PFSK-1 (cell line): ENCODE results near the gene CMPK1.

Experiments
- POLR2AphosphoS5 ChIP-seq: IDR thresholded peaks from 2 replicates; pipeline ENCODE4 v1.6.1; 2012; ENCODE audit warnings: low read depth, mild to moderate bottlenecking, control low read depth, low read length, moderate library complexity
- SIN3A ChIP-seq: IDR thresholded peaks from 2 replicates; pipeline ENCODE4 v1.6.1; 2012; ENCODE audit warnings: mild to moderate bottlenecking, low read length, moderate library complexity, borderline replicate concordance; ENCODE audit not compliant: insufficient read depth
- TAF1 ChIP-seq: IDR thresholded peaks from 2 replicates; pipeline ENCODE4 v1.6.1; 2012; ENCODE audit warnings: low read length, control low read depth, borderline replicate concordance; ENCODE audit not compliant: insufficient read depth

DNA sequence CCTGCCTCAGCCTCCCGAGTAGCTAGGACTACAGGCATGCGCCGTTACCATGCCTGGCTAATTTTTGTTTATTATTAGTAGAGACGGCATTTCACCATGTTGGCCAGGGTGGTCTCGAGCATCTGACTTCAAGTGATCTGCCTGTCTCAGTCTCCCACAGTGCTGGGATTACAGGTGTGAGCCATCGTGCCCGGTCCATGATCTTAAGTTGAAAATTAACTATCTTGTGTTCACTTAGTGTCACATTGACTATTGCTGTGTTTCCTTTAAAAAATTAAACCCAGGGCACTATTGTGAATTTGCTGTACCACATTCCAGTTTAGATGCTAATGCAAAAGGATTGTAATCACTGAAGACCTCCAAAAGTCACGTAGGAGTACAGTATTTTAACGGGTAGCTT, 14.1 kb downstream of the CMPK1 start:
- TF ChIP-seq SIN3A = no peak
- no peak for TF ChIP-seq TAF1
- TF ChIP-seq POLR2AphosphoS5 = no peak
